Astrocyte (in vitro differentiated cells and primary cell): Measurements from ENCODE around the gene PARN. TPM values are rescaled to one million over a fixed set of nuclear protein-coding genes. Genes with fewer than 3 reads are reported as not detected.

ENCODE experiments used
- DNase-seq: peaks from one replicate; pipeline ENCODE4 v3.0.0-alpha.2; 2010; ENCODE audit warnings: low read depth
- FAIRE-seq: peaks from 2 replicates; lab custom pipeline; 2011; peaks lifted over from hg19 to GRCh38; lab: Jason Lieb, UNC
- H2AFZ ChIP-seq: 2 replicates; pipeline ENCODE4 v1.6.0; 2012; ENCODE audit warnings: low read depth, low read length, inconsistent platforms
- H3K27ac ChIP-seq: 2 replicates; pipeline ENCODE4 v1.5.1; 2011; ENCODE audit warnings: low read depth, low read length, inconsistent platforms
- H3K27me3 ChIP-seq: 2 replicates; pipeline ENCODE4 v1.6.0; 2011; ENCODE audit warnings: low read length, inconsistent platforms; ENCODE audit not compliant: insufficient read depth
- H3K36me3 ChIP-seq: 2 replicates; pipeline ENCODE4 v1.5.1; 2011; ENCODE audit warnings: low read length, inconsistent platforms; ENCODE audit not compliant: insufficient read depth
- H3K4me1 ChIP-seq: 2 replicates; pipeline ENCODE4 v1.5.1; 2011; ENCODE audit warnings: low read length, inconsistent platforms; ENCODE audit not compliant: insufficient read depth
- H3K4me2 ChIP-seq: 2 replicates; pipeline ENCODE4 v1.6.0; 2012; ENCODE audit warnings: low read length, inconsistent platforms
- H3K4me3 ChIP-seq: 2 replicates; pipeline ENCODE4 v1.5.1; 2011; ENCODE audit warnings: low read depth, mild to moderate bottlenecking, low read length, inconsistent platforms; ENCODE audit not compliant: insufficient read depth
- H3K79me2 ChIP-seq: 2 replicates; pipeline ENCODE4 v1.6.0; 2012; ENCODE audit warnings: mild to moderate bottlenecking, low read length, inconsistent platforms; ENCODE audit not compliant: insufficient read depth
- H3K9ac ChIP-seq: 2 replicates; pipeline ENCODE4 v1.6.0; 2012; ENCODE audit warnings: mild to moderate bottlenecking, low read length, inconsistent platforms
- H3K9me3 ChIP-seq: 2 replicates; pipeline ENCODE4 v1.5.1; 2012; ENCODE audit warnings: low read depth, mild to moderate bottlenecking, low read length, inconsistent platforms; ENCODE audit not compliant: insufficient read depth
- H4K20me1 ChIP-seq: 2 replicates; pipeline ENCODE4 v1.6.0; 2012; ENCODE audit warnings: low read length, inconsistent platforms; ENCODE audit not compliant: insufficient read depth
- H3K27ac Mint-ChIP-seq: one replicate; pipeline ENCODE4 v1.8.0; 2021; ENCODE audit warnings: mild to moderate bottlenecking, mixed read lengths; ENCODE audit not compliant: unreplicated experiment
- H3K27me3 Mint-ChIP-seq: one replicate; pipeline ENCODE4 v1.8.0; 2021; ENCODE audit warnings: low read depth, mixed read lengths; ENCODE audit not compliant: unreplicated experiment
- H3K36me3 Mint-ChIP-seq: one replicate; pipeline ENCODE4 v1.8.0; 2021; ENCODE audit warnings: low read depth, mixed read lengths; ENCODE audit not compliant: unreplicated experiment
- H3K4me1 Mint-ChIP-seq: one replicate; pipeline ENCODE4 v1.8.0; 2021; ENCODE audit warnings: low read depth, mixed read lengths; ENCODE audit not compliant: unreplicated experiment
- H3K4me3 Mint-ChIP-seq: one replicate; pipeline ENCODE4 v1.8.0; 2021; ENCODE audit warnings: mild to moderate bottlenecking, moderate library complexity, mixed read lengths; ENCODE audit not compliant: unreplicated experiment
- H3K9me3 Mint-ChIP-seq: one replicate; pipeline ENCODE4 v1.8.0; 2021; ENCODE audit warnings: mild to moderate bottlenecking, mixed read lengths; ENCODE audit not compliant: unreplicated experiment
- EZH2 ChIP-seq: IDR thresholded peaks from 2 replicates; pipeline ENCODE4 v1.6.1; 2012; ENCODE audit warnings: mild to moderate bottlenecking, low read length, inconsistent platforms; ENCODE audit not compliant: insufficient read depth
- total RNA-seq: library from RNA; stranded (reverse); gene quantifications from 2 replicates; pipeline ENCODE4 v1.2.1, GENCODE V29; 2021
- TF ChIP-seq, protein P1 (sequence below): IDR thresholded peaks from 2 replicates; pipeline ENCODE4 v1.5.1; 2011; ENCODE audit warnings: low read depth, mild to moderate bottlenecking, inconsistent platforms, low read length, moderate library complexity; ENCODE audit not compliant: insufficient read depth

The PARN gene
- total RNA-seq, 1 donor from 2014 or later: 26.1 TPM

DNA sequence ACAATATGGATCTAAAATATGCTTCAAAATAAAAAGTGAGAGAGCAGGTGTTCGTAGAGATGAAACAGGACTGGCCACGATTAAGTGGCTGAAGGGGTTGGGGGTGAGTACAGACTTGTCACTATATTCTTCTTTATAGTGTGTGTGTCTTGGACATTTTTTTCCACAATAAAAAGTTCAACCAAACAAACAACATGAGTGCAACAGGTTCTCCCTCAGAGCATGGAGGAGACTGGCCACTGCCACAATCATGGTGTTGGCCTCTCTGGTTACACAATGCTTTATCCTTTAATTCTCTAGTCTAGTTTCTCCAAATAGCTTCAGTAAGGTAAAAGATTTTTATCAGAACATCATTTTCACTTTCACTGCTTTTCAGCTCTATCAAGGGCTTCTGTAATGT, 109.3 kb downstream of the PARN start:
- no peak for TF ChIP-seq EZH2
- TF ChIP-seq, protein P1, sequence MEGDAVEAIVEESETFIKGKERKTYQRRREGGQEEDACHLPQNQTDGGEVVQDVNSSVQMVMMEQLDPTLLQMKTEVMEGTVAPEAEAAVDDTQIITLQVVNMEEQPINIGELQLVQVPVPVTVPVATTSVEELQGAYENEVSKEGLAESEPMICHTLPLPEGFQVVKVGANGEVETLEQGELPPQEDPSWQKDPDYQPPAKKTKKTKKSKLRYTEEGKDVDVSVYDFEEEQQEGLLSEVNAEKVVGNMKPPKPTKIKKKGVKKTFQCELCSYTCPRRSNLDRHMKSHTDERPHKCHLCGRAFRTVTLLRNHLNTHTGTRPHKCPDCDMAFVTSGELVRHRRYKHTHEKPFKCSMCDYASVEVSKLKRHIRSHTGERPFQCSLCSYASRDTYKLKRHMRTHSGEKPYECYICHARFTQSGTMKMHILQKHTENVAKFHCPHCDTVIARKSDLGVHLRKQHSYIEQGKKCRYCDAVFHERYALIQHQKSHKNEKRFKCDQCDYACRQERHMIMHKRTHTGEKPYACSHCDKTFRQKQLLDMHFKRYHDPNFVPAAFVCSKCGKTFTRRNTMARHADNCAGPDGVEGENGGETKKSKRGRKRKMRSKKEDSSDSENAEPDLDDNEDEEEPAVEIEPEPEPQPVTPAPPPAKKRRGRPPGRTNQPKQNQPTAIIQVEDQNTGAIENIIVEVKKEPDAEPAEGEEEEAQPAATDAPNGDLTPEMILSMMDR: no peak
- H3K27ac ChIP-seq: no peak overlapping the region
- H3K9me3 ChIP-seq: no peaks in the 10 kb centered on the region
- H3K4me3 Mint-ChIP-seq: no peak overlapping the region
- FAIRE-seq (no peak), DNase-seq (no peak)
- no peak overlapping the region for H3K4me2 ChIP-seq
- H3K79me2 ChIP-seq: no peaks in the 10 kb centered on the region
- H3K9me3 Mint-ChIP-seq: no peaks in the 10 kb centered on the region
- H3K4me3 ChIP-seq: no peak overlapping the region
- no peaks in the 10 kb centered on the region for H3K27me3 Mint-ChIP-seq
- H3K27ac Mint-ChIP-seq: no peak overlapping the region
- H2AFZ ChIP-seq: no peak overlapping the region
- peaks cover 4% of the 10 kb centered on the region for H4K20me1 ChIP-seq
- peaks cover 12% of the 10 kb centered on the region for H3K4me1 Mint-ChIP-seq
- H3K4me1 ChIP-seq: no peaks in the 10 kb centered on the region
- no peak overlapping the region for H3K9ac ChIP-seq
- no peaks in the 10 kb centered on the region for H3K36me3 Mint-ChIP-seq
- H3K36me3 ChIP-seq: no peaks in the 10 kb centered on the region
- H3K27me3 ChIP-seq: no peaks in the 10 kb centered on the region

DNA sequence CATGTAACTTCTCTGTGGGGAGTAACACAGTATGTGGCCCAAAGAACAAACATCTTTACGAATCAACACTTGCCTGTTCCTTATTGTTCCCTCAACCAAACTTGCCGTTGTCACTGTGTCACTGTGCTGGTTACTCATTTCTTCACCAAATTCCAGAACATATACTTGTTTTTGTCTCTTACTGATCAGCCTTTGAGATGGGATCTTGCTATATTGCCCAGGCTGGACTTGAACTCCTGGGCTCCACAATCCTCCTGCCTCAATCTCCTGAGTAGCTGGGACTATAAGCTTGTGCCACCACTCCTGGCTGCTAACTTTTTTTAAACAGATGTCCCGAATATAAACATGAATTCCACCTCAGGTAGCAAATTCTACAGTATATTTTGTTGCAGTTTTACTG, 115.1 kb downstream of the PARN start:
- Mint-ChIP-seq H3K9me3 (no peaks in the 10 kb centered on the region), H3K27me3 (no peaks in the 10 kb centered on the region), H3K4me3 (no peak overlapping the region), H3K4me1 (peaks cover 20% of the 10 kb centered on the region), H3K36me3 (peaks cover 2% of the 10 kb centered on the region), H3K27ac (no peak overlapping the region)
- Histone ChIP-seq H4K20me1 (no peaks in the 10 kb centered on the region), H3K9ac (no peak overlapping the region), H3K36me3 (no peaks in the 10 kb centered on the region), H3K27me3 (no peaks in the 10 kb centered on the region), H3K27ac (no peak overlapping the region), H3K79me2 (peaks cover 2% of the 10 kb centered on the region), H3K9me3 (no peaks in the 10 kb centered on the region), H3K4me1 (peaks cover 17% of the 10 kb centered on the region), H2AFZ (no peak overlapping the region), H3K4me2 (no peak overlapping the region), H3K4me3 (no peak overlapping the region)
- TF ChIP-seq EZH2: no peak
- TF ChIP-seq, protein P1: no peak
- DNase-seq (no peak), FAIRE-seq (no peak)

GRCh38 chr16:14513389-14514107, 116.5 kb downstream of the PARN start:
- Histone ChIP-seq H3K9me3 (no peaks in the 10 kb centered on the region), H3K27me3 (no peaks in the 10 kb centered on the region), H3K36me3 (no peaks in the 10 kb centered on the region), H3K4me2 (no peak overlapping the region), H3K9ac (no peak overlapping the region), H2AFZ (no peak overlapping the region), H3K79me2 (peaks cover 2% of the 10 kb centered on the region), H3K27ac (no peak overlapping the region), H3K4me1 (peaks cover 28% of the 10 kb centered on the region), H4K20me1 (no peaks in the 10 kb centered on the region), H3K4me3 (no peak overlapping the region)
- no peaks in the 10 kb centered on the region for H3K9me3 Mint-ChIP-seq
- H3K36me3 Mint-ChIP-seq: peaks cover 2% of the 10 kb centered on the region
- TF ChIP-seq EZH2: no peak
- TF ChIP-seq, protein P1: no peak
- no peak for DNase-seq
- FAIRE-seq: no peak
- no peaks in the 10 kb centered on the region for H3K27me3 Mint-ChIP-seq
- no peak overlapping the region for H3K4me3 Mint-ChIP-seq
- H3K27ac Mint-ChIP-seq: no peak overlapping the region
- H3K4me1 Mint-ChIP-seq: peaks cover 30% of the 10 kb centered on the region
